ENCODE measurements around the gene BLOC1S4.
"Not testable (repeated sequence)": the region's sequence is repeated elsewhere in the genome, so short reads cannot be mapped to it uniquely, and the experiment has no call there.

BLOC1S4 gene

GRCh38 chr4:6718932-6719610 lies 3.1 kb downstream of the BLOC1S4 start:
- H3K27me3 ChIP-seq (ENCODE audit: control insufficient read depth, insufficient read depth, low read length, poor library complexity, severe bottlenecking), result peaks cover 10% of the 10 kb centered on the region
- H3K27ac ChIP-seq (ENCODE audit: insufficient read depth, low read depth, low read length, poor library complexity, severe bottlenecking), result no peak overlapping the region
- H3K36me3 ChIP-seq (ENCODE audit: control insufficient read depth, insufficient read depth, low read length), result no peaks in the 10 kb centered on the region
- no peaks in the 10 kb centered on the region for H3K4me1 ChIP-seq (ENCODE audit: control insufficient read depth, insufficient read depth, low read length)
- WGBS, 2 experiments, result 83 to 89% methylated on average over 7 of the region's 7 CpGs
- no peaks in the 10 kb centered on the region for H3K9me3 ChIP-seq (ENCODE audit: control insufficient read depth, low read length)
- H3K4me3 ChIP-seq (ENCODE audit: insufficient read depth, low read depth, low read length), result no peak overlapping the region

DNA sequence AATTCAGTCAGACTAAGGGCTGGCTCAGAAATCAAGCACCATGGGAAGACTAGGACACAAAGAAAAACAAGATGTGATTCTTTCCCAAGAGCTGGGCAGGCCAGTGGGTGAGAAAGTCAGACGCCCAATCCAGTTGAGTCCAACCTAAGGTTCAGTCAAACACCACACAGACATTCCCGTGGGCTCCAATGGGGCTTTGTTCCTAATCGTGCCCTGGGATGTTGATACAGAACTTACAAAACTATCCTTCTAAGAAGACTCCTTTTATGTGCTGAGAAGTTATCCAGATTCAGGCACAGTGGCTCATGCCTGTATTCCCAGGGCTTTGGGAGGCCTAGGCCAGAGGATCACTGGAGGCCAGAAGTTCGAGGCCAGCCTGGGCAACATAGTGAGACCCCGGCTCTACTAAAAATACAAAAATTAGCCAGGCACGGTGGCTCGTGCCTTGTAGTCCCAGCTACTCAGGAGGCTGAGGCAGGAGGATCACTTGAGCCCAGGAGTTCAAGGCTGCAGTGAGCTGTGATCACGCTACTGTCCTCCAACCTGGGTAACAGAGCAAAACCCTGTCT lies 3.7 kb downstream of the BLOC1S4 start:
- Histone ChIP-seq H3K36me3 (ENCODE audit: control insufficient read depth, insufficient read depth, low read length) (no peaks in the 10 kb centered on the region), H3K4me3 (ENCODE audit: insufficient read depth, low read depth, low read length) (no peak overlapping the region), H3K27me3 (ENCODE audit: control insufficient read depth, insufficient read depth, low read length, poor library complexity, severe bottlenecking) (peaks cover 4% of the 10 kb centered on the region), H3K9me3 (ENCODE audit: control insufficient read depth, low read length) (no peaks in the 10 kb centered on the region), H3K27ac (ENCODE audit: insufficient read depth, low read depth, low read length, poor library complexity, severe bottlenecking) (no peak overlapping the region), H3K4me1 (ENCODE audit: control insufficient read depth, insufficient read depth, low read length) (no peaks in the 10 kb centered on the region)
- WGBS, 2 experiments, result 86% methylated on average over 8 of the region's 8 CpGs

DNA sequence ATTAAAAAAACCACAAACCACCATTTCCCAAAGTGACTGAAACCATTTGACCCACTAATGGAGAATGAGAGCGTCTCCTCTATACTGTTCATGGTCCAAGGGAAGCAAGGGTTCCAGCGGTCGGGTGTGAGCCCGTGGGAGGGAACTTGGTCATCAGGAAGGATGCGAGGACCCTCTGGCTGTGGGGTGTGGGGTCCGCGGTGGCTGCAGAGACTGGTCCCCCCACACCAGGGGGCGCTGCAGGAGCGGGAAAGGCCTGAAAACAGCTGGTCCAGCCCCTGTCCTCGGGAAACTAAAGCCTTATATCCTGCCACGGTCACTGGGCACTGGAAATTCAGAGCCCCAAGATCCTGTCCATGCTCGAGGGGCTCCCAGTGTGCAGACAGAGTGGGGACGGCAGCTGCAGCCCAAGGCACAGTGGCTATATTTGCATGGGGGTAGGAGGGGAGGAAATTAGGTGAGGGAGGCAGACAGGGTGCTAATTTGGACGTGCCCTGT lies 4.3 kb downstream of the BLOC1S4 start:
- H3K36me3 ChIP-seq (ENCODE audit: control insufficient read depth, insufficient read depth, low read length), result no peaks in the 10 kb centered on the region
- H3K27me3 ChIP-seq (ENCODE audit: control insufficient read depth, insufficient read depth, low read length, poor library complexity, severe bottlenecking), result no peaks in the 10 kb centered on the region
- no peak overlapping the region for H3K4me3 ChIP-seq (ENCODE audit: insufficient read depth, low read depth, low read length)
- no peaks in the 10 kb centered on the region for H3K4me1 ChIP-seq (ENCODE audit: control insufficient read depth, insufficient read depth, low read length)
- H3K27ac ChIP-seq (ENCODE audit: insufficient read depth, low read depth, low read length, poor library complexity, severe bottlenecking), result no peak overlapping the region
- WGBS, 2 experiments, result 12 to 15% methylated on average over 14 of the region's 14 CpGs
- no peaks in the 10 kb centered on the region for H3K9me3 ChIP-seq (ENCODE audit: control insufficient read depth, low read length)

DNA sequence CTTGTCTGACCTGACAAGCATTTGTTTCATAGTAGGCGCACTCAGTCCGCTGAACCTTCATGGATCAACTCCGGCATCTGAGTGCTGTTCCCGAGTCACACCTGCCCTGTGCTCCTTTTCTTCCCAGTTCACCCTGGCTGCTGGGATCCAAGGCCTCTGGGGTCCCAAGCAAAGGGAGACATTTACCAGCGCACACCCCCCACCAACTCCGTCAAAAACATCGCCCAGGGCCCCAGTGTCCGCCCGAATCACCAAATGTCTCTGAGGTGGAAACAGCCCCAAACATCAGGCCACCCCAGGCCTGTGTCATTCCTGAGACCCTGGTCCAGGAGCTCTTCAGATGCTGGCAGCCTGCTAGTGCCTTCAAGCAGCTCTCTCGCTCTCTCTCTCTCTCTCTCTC lies 5.1 kb downstream of the BLOC1S4 start:
- WGBS, 2 experiments, result 90 to 93% methylated on average over 10 of the region's 10 CpGs
- Histone ChIP-seq H3K4me3 (ENCODE audit: insufficient read depth, low read depth, low read length) (no peak overlapping the region), H3K27ac (ENCODE audit: insufficient read depth, low read depth, low read length, poor library complexity, severe bottlenecking) (no peak overlapping the region), H3K4me1 (ENCODE audit: control insufficient read depth, insufficient read depth, low read length) (no peaks in the 10 kb centered on the region), H3K27me3 (ENCODE audit: control insufficient read depth, insufficient read depth, low read length, poor library complexity, severe bottlenecking) (no peaks in the 10 kb centered on the region), H3K9me3 (ENCODE audit: control insufficient read depth, low read length) (no peaks in the 10 kb centered on the region), H3K36me3 (ENCODE audit: control insufficient read depth, insufficient read depth, low read length) (no peaks in the 10 kb centered on the region)

DNA sequence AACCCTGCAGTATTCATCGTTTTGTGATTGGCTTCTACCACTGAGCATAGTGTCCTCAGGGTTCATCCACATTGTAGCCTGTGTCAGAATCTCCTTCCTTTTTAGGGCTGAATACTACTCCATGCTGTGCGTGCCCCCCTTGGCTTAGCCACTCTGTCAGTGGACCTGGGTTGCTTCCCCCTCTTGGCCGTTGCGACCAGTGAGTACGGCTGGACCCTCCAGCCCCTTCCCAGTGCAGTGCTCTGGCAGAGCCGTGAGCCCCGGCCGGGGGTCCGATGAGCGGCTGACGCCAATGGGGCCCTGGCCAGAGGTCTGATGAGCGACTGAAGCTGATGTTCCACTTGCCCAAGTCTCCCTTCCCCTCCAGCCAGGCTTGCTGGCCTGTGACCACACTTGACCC lies 6.9 kb downstream of the BLOC1S4 start:
- Histone ChIP-seq H3K27me3 (ENCODE audit: control insufficient read depth, insufficient read depth, low read length, poor library complexity, severe bottlenecking) (no peaks in the 10 kb centered on the region), H3K4me3 (ENCODE audit: insufficient read depth, low read depth, low read length) (no peak overlapping the region), H3K9me3 (ENCODE audit: control insufficient read depth, low read length) (no peaks in the 10 kb centered on the region), H3K36me3 (ENCODE audit: control insufficient read depth, insufficient read depth, low read length) (no peaks in the 10 kb centered on the region), H3K27ac (ENCODE audit: insufficient read depth, low read depth, low read length, poor library complexity, severe bottlenecking) (no peak overlapping the region), H3K4me1 (ENCODE audit: control insufficient read depth, insufficient read depth, low read length) (no peaks in the 10 kb centered on the region)
- WGBS, 2 experiments, result 94 to 95% methylated on average over 12 of the region's 12 CpGs

GRCh38 chr4:6723851-6724250 lies 7.9 kb downstream of the BLOC1S4 start:
- Histone ChIP-seq H3K4me3 (ENCODE audit: insufficient read depth, low read depth, low read length) (no peak overlapping the region), H3K9me3 (ENCODE audit: control insufficient read depth, low read length) (no peaks in the 10 kb centered on the region), H3K27ac (ENCODE audit: insufficient read depth, low read depth, low read length, poor library complexity, severe bottlenecking) (no peak overlapping the region), H3K36me3 (ENCODE audit: control insufficient read depth, insufficient read depth, low read length) (no peaks in the 10 kb centered on the region), H3K27me3 (ENCODE audit: control insufficient read depth, insufficient read depth, low read length, poor library complexity, severe bottlenecking) (no peaks in the 10 kb centered on the region), H3K4me1 (ENCODE audit: control insufficient read depth, insufficient read depth, low read length) (no peaks in the 10 kb centered on the region)
- 91 to 93% methylated on average over 8 of the region's 8 CpGs for WGBS, 2 experiments

DNA sequence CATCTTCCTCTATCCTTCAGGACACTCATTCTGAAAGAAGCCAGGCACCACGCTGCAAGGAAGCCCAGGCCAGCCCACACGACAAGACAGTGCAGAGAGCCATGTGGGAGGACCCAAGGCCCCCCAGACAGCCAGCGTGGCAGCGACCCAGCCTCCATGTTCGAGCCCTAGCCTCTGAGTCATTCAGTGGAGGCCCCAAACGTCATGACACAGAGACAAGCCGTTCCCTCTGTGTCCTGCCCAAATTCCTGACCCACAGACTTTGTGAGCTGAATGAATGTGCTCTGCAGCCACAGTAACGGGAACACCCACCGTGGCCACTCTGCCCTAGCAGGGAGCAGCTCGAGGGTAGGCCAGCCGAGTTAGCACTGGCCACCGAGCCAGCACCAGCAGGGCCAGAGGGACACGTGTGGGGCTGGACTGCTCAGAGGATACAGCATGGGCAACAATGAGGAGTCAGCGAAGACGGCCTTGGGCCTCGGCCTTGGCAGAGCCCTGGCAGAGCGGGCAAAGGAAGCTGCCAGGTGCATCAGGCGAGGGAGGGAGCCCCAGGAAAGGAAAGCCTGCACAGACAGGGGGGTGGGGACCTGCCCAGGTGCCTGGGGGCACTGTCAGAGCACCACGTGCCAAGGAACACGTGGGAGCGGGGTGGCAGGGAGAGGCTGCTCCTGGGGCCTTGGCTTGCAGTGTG lies 8.6 kb downstream of the BLOC1S4 start:
- Histone ChIP-seq H3K27me3 (ENCODE audit: control insufficient read depth, insufficient read depth, low read length, poor library complexity, severe bottlenecking) (no peaks in the 10 kb centered on the region), H3K27ac (ENCODE audit: insufficient read depth, low read depth, low read length, poor library complexity, severe bottlenecking) (no peak overlapping the region), H3K4me3 (ENCODE audit: insufficient read depth, low read depth, low read length) (no peak overlapping the region), H3K4me1 (ENCODE audit: control insufficient read depth, insufficient read depth, low read length) (no peaks in the 10 kb centered on the region), H3K36me3 (ENCODE audit: control insufficient read depth, insufficient read depth, low read length) (no peaks in the 10 kb centered on the region), H3K9me3 (ENCODE audit: control insufficient read depth, low read length) (no peaks in the 10 kb centered on the region)
- WGBS, 2 experiments, result 90% methylated on average over 21 of the region's 21 CpGs

DNA sequence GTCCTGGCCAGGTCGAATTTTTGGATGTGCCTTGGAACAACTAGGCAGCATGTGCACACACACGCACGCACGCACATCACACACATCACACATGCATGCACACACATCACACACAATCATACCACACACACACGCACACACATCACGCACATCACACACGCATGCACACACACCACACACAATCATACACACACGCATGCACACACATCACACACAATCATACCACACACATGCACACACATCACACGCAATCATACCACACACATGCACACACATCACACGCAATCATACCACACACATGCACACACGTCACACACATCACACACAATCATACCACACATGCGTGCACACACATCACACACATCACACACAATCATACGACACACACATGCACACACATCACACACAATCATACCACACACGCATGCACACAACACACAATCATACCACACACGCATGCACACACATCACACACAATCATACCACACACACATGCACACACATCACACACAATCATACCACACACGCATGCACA lies 9.5 kb downstream of the BLOC1S4 start:
- 90% methylated on average over 15 of the region's 16 CpGs for WGBS, 2 experiments
- H3K4me1 ChIP-seq (ENCODE audit: control insufficient read depth, insufficient read depth, low read length); H3K36me3 ChIP-seq (ENCODE audit: control insufficient read depth, insufficient read depth, low read length); H3K27ac ChIP-seq (ENCODE audit: insufficient read depth, low read depth, low read length, poor library complexity, severe bottlenecking); H3K9me3 ChIP-seq (ENCODE audit: control insufficient read depth, low read length); H3K27me3 ChIP-seq (ENCODE audit: control insufficient read depth, insufficient read depth, low read length, poor library complexity, severe bottlenecking); H3K4me3 ChIP-seq (ENCODE audit: insufficient read depth, low read depth, low read length): not testable (repeated sequence)

- no peaks in the 10 kb centered on the region for H3K27me3 ChIP-seq (ENCODE audit: control insufficient read depth, insufficient read depth, low read length, poor library complexity, severe bottlenecking)
- peak overlapping the region; percentile 69 for H3K27ac ChIP-seq (ENCODE audit: insufficient read depth, low read depth, low read length, poor library complexity, severe bottlenecking)
- peak overlapping the region; percentile 10 for H3K4me3 ChIP-seq (ENCODE audit: insufficient read depth, low read depth, low read length)
- H3K36me3 ChIP-seq (ENCODE audit: control insufficient read depth, insufficient read depth, low read length), result no peaks in the 10 kb centered on the region
- 28 to 31% methylated on average over 29 to 30 of the region's 31 CpGs for WGBS, 2 experiments
- no peaks in the 10 kb centered on the region for H3K4me1 ChIP-seq (ENCODE audit: control insufficient read depth, insufficient read depth, low read length)
- H3K9me3 ChIP-seq (ENCODE audit: control insufficient read depth, low read length), result no peaks in the 10 kb centered on the region
Measured at GRCh38 chr4:6727081-6727942, 11.3 kb downstream of the BLOC1S4 start.

- WGBS, 2 experiments, result 57 to 60% methylated on average over 3 of the region's 3 CpGs
Measured at GRCh38 chr4:6727943-6728250, 11.9 kb downstream of the BLOC1S4 start.

More at GRCh38 chr4:6727943-6728250, 11.9 kb downstream of the BLOC1S4 start:
- Histone ChIP-seq H3K27ac (ENCODE audit: insufficient read depth, low read depth, low read length, poor library complexity, severe bottlenecking) (no peak overlapping the region), H3K4me3 (ENCODE audit: insufficient read depth, low read depth, low read length) (no peak overlapping the region), H3K4me1 (ENCODE audit: control insufficient read depth, insufficient read depth, low read length) (peaks cover 4% of the 10 kb centered on the region), H3K36me3 (ENCODE audit: control insufficient read depth, insufficient read depth, low read length) (no peaks in the 10 kb centered on the region), H3K9me3 (ENCODE audit: control insufficient read depth, low read length) (no peaks in the 10 kb centered on the region), H3K27me3 (ENCODE audit: control insufficient read depth, insufficient read depth, low read length, poor library complexity, severe bottlenecking) (no peaks in the 10 kb centered on the region)

All from ectodermal cell (in vitro differentiated cells).